GM18498 (cell line): ENCODE measurements around the gene CDC20B.
"Not testable (repeated sequence)": the region's sequence is repeated elsewhere in the genome, so short reads cannot be mapped to it uniquely, and the experiment has no call there.

Experiments
- ATAC-seq: cut with Tn5 transposase; IDR thresholded peaks from one replicate; pipeline ENCODE4 v1.9.1; 2021; ENCODE audit warnings: mild to moderate bottlenecking, moderate library complexity; ENCODE audit not compliant: unreplicated experiment

The CDC20B gene

GRCh38 chr5:55104946-55105701, 67.9 kb downstream of the CDC20B start:
- ATAC-seq, result no peak

- ATAC-seq, result no peak
Measured at GRCh38 chr5:55104036-55104772, 68.8 kb downstream of the CDC20B start.

GRCh38 chr5:55102348-55102747, 70.6 kb downstream of the CDC20B start, which contains the start of gene GZMA:
Gene GZMA, plus strand, starts transcription at chr5:55102646. Its CDS starts 37 bp downstream, at chr5:55102683.
- ATAC-seq, result no peak

GRCh38 chr5:55101556-55102276, 71.3 kb downstream of the CDC20B start:
- ATAC-seq, result no peak

- ATAC-seq, result not testable (repeated sequence)
Measured at GRCh38 chr5:55101148-55101547, 71.8 kb downstream of the CDC20B start.

GRCh38 chr5:55096861-55097260, 76.1 kb downstream of the CDC20B start:
- no peak for ATAC-seq

- ATAC-seq, result no peak
Measured at GRCh38 chr5:55096182-55096581, 76.8 kb downstream of the CDC20B start.

GRCh38 chr5:55091011-55091410, 82.0 kb downstream of the CDC20B start:
- ATAC-seq, result not testable (repeated sequence)

GRCh38 chr5:55089301-55089700, 83.7 kb downstream of the CDC20B start:
- not testable (repeated sequence) for ATAC-seq

- ATAC-seq, result no peak
Measured at GRCh38 chr5:55081541-55081940, 91.4 kb downstream of the CDC20B start.

- ATAC-seq, result no peak
Measured at GRCh38 chr5:55073211-55073610, 99.8 kb downstream of the CDC20B start.

- no peak for ATAC-seq
Measured at GRCh38 chr5:55072666-55073065, 100.3 kb downstream of the CDC20B start.

- ATAC-seq, result no peak
Measured at GRCh38 chr5:55071413-55071812, 101.6 kb downstream of the CDC20B start.

- no peak for ATAC-seq
Measured at GRCh38 chr5:55070968-55071367, 102.0 kb downstream of the CDC20B start.

GRCh38 chr5:55066277-55066676, 106.7 kb downstream of the CDC20B start:
- ATAC-seq, result no peak

GRCh38 chr5:55064523-55064922, 108.5 kb downstream of the CDC20B start:
- no peak for ATAC-seq

GRCh38 chr5:55063899-55064298, 109.1 kb downstream of the CDC20B start:
- no peak for ATAC-seq

GRCh38 chr5:55063220-55063863, 109.6 kb downstream of the CDC20B start:
- no peak for ATAC-seq
